ENCODE data around the gene CABP5.

DNA sequence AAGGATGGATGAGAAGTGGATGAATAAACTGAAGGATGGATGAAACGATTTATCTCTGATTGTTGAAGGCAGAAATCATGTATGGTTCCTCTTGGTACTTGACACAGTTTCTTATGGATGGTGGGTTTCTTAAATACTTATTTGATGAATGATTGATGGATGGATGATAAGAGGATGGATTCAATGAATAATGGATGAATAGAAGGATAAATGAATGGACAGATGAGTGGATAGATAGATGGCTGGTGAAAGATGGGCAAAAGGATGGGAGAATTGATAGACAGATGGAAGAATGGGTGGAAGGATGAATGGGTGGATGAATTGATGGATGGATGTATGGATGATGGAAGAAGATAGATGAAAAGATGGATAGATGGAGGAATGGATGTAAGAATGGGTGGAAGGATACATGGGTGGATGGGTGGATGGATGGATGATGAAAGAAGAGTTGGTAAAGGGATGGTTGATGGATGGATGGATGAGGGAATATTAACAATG is 47.6 kb downstream of the CABP5 start:
- TF ChIP-seq, protein P1, sequence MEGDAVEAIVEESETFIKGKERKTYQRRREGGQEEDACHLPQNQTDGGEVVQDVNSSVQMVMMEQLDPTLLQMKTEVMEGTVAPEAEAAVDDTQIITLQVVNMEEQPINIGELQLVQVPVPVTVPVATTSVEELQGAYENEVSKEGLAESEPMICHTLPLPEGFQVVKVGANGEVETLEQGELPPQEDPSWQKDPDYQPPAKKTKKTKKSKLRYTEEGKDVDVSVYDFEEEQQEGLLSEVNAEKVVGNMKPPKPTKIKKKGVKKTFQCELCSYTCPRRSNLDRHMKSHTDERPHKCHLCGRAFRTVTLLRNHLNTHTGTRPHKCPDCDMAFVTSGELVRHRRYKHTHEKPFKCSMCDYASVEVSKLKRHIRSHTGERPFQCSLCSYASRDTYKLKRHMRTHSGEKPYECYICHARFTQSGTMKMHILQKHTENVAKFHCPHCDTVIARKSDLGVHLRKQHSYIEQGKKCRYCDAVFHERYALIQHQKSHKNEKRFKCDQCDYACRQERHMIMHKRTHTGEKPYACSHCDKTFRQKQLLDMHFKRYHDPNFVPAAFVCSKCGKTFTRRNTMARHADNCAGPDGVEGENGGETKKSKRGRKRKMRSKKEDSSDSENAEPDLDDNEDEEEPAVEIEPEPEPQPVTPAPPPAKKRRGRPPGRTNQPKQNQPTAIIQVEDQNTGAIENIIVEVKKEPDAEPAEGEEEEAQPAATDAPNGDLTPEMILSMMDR (IDR thresholded peaks at IDR 0.05), result no peak
- no peak for TF ChIP-seq EP300 (IDR thresholded peaks at IDR 0.05)
